HCT116 (cell line): ENCODE results near the gene CCDC107. TPM values are rescaled to one million over a fixed set of nuclear protein-coding genes. Genes with fewer than 3 reads are reported as not detected.

Source experiments
- ATAC-seq: fragments of 200-7000 bp; cut with Tn5 transposase; 2 replicates; pipeline ENCODE4 v1.9.1; 2020; ENCODE audit warnings: mild to moderate bottlenecking, moderate library complexity
- BruUV-seq: library from RNA; stranded (reverse); fragments of 400-500 nt; replicated peaks from 2 replicates; lab custom pipeline; 2021; lab: Mats Ljungman, UMichigan
- CTCF ChIA-PET: fragments of 300-600 bp; sonication (Branson Sonifier 250); formaldehyde crosslinking; loops from one replicate; lab custom pipeline; 2021; ENCODE audit warnings: antibody characterized with exemption; lab: Charles Lee
- POLR2A ChIA-PET: fragments of 300-600, 350-600 bp; sonication (Branson Sonifier 250); formaldehyde crosslinking; loops from one replicate; lab custom pipeline; 2021; ENCODE audit warnings: antibody characterized with exemption; lab: Charles Lee
- RAD21 ChIA-PET, 2 experiments: fragments of 300-600 bp; sonication (Branson Sonifier 250); formaldehyde crosslinking; loops; one replicate each; lab custom pipeline; 2023; ENCODE audit warnings: low total read pairs in 2 of 2; ENCODE audit not compliant: uncharacterized antibody in 2 of 2, unreplicated experiment in 2 of 2, low non-redundant PET in 1 of 2; lab: Charles Lee
- DNase-seq: peaks from one replicate; pipeline ENCODE4 v3.0.0-alpha.2; 2010; ENCODE audit warnings: low read depth, low spot score
- H2AFZ ChIP-seq: fragments of 200-600 bp; shearing (Covaris generic), sonication (generic); 2 replicates; pipeline ENCODE4 v1.6.1; 2017; ENCODE audit warnings: low read depth, mixed run types, mixed read lengths, antibody characterized with exemption, low read length; ENCODE audit not compliant: poor library complexity, severe bottlenecking
- H3K27ac ChIP-seq: 2 replicates; pipeline ENCODE4 v1.5.1; 2012; ENCODE audit warnings: low read depth, low read length
- H3K27me3 ChIP-seq: fragments of 200-600 bp; sonication (generic); 2 replicates; pipeline ENCODE4 v1.6.1; 2016; ENCODE audit warnings: mixed run types, low read length, mixed read lengths; ENCODE audit not compliant: insufficient read depth
- H3K36me3 ChIP-seq, 2 experiments: fragments of 200-500 bp in 1 of 2; fragments of 200-600 bp in 1 of 2; sonication (Bioruptor generic) in 1 of 2; sonication (generic) in 1 of 2; 2 replicates each; pipeline versions ENCODE4 v1.5.1 to v1.6.1; 2014 to 2016; ENCODE audit warnings: low read length in 2 of 2, inconsistent platforms in 1 of 2, mixed read lengths in 1 of 2, mixed run types in 1 of 2; ENCODE audit not compliant: insufficient read depth in 2 of 2, control insufficient read depth in 1 of 2
- H3K4me1 ChIP-seq, 2 experiments: fragments of 200-600 bp in 1 of 2; sonication (generic) in 1 of 2; 2 replicates each; pipeline versions ENCODE4 v1.5.1 to v1.6.1; 2012 to 2017; ENCODE audit warnings: low read length in 2 of 2, inconsistent platforms in 1 of 2, mild to moderate bottlenecking in 1 of 2, mixed read lengths in 1 of 2, mixed run types in 1 of 2, moderate library complexity in 1 of 2; ENCODE audit not compliant: insufficient read depth in 2 of 2, control insufficient read depth in 1 of 2
- H3K4me2 ChIP-seq: fragments of 200-600 bp; sonication (generic); 2 replicates; pipeline ENCODE4 v1.6.1; 2017; ENCODE audit warnings: mixed run types, low read length, mixed read lengths
- H3K4me3 ChIP-seq, 2 experiments: fragments of 200-600 bp in 1 of 2; sonication (generic) in 1 of 2; replicated peaks in 1 of 2; 2 replicates each; pipeline ENCODE4 v1.5.1; 2011 to 2016; ENCODE audit warnings: low read length in 2 of 2, control low read depth in 1 of 2, low read depth in 1 of 2, mild to moderate bottlenecking in 1 of 2, mixed read lengths in 1 of 2, mixed run types in 1 of 2
- H3K79me2 ChIP-seq: fragments of 200-600 bp; sonication (generic); 2 replicates; pipeline ENCODE4 v1.6.1; 2017; ENCODE audit warnings: mild to moderate bottlenecking, mixed run types, low read length, moderate library complexity, mixed read lengths; ENCODE audit not compliant: insufficient read depth
- H3K9ac ChIP-seq: fragments of 200-600 bp; sonication (generic); 2 replicates; pipeline ENCODE4 v1.6.1; 2016; ENCODE audit warnings: low read length, mixed read lengths
- H3K9me2 ChIP-seq: fragments of 200-600 bp; sonication (generic), shearing (Covaris generic); 2 replicates; pipeline ENCODE4 v1.6.1; 2017; ENCODE audit warnings: mixed run types, mild to moderate bottlenecking, moderate library complexity; ENCODE audit not compliant: insufficient read depth
- H3K9me3 ChIP-seq, 2 experiments: fragments of 200-500 bp in 1 of 2; fragments of 200-600 bp in 1 of 2; sonication (Bioruptor generic) in 1 of 2; sonication (generic) in 1 of 2; 2 replicates each; pipeline ENCODE4 v1.6.1; 2014 to 2017; ENCODE audit warnings: low read length in 2 of 2, mixed read lengths in 2 of 2, inconsistent platforms in 1 of 2, low read depth in 1 of 2, mild to moderate bottlenecking in 1 of 2, mixed run types in 1 of 2, moderate library complexity in 1 of 2; ENCODE audit not compliant: control insufficient read depth in 1 of 2, insufficient read depth in 1 of 2
- H4K20me1 ChIP-seq: fragments of 200-600 bp; sonication (generic), shearing (Covaris generic); 2 replicates; pipeline ENCODE4 v1.6.1; 2017; ENCODE audit warnings: mixed run types, mild to moderate bottlenecking, moderate library complexity; ENCODE audit not compliant: insufficient read depth
- CEBPB ChIP-seq: IDR thresholded peaks from 2 replicates; pipeline ENCODE4 v1.6.1; 2012; ENCODE audit warnings: low read depth
- ELF1 ChIP-seq: IDR thresholded peaks from 2 replicates; pipeline ENCODE4 v1.6.1; 2012; ENCODE audit warnings: low read depth, borderline replicate concordance
- EZH2phosphoT487 ChIP-seq: fragments of 200-600 bp; IDR thresholded peaks from 2 replicates; pipeline ENCODE4 v1.6.1; 2018; ENCODE audit warnings: antibody characterized with exemption, borderline replicate concordance
- FOSL1 ChIP-seq: IDR thresholded peaks from 2 replicates; pipeline ENCODE4 v1.6.1; 2012; ENCODE audit warnings: low read depth
- JUND ChIP-seq: IDR thresholded peaks from 2 replicates; pipeline ENCODE4 v1.6.1; 2012
- POLR2A ChIP-seq: IDR thresholded peaks from 2 replicates; pipeline ENCODE4 v1.7.0; 2011; ENCODE audit warnings: borderline replicate concordance; ENCODE audit not compliant: insufficient read depth, insufficient read length; ENCODE audit errors: extremely low read depth
- POLR2AphosphoS5 ChIP-seq: IDR thresholded peaks from 2 replicates; pipeline ENCODE4 v1.6.1; 2011; ENCODE audit warnings: mild to moderate bottlenecking, low read depth, low read length, moderate library complexity
- RAD21 ChIP-seq: IDR thresholded peaks from 2 replicates; pipeline ENCODE4 v1.6.1; 2012; ENCODE audit warnings: low read depth, mild to moderate bottlenecking
- SIN3A ChIP-seq: IDR thresholded peaks from 2 replicates; pipeline ENCODE4 v1.6.1; 2012; ENCODE audit warnings: low read depth
- ZFX ChIP-seq: fragments of 450-650 bp; IDR thresholded peaks from 2 replicates; pipeline ENCODE4 v1.6.1; 2017
- intact Hi-C: fragments of 100-400 bp; cut with micrococcal nuclease; formaldehyde crosslinking; loops from 2 replicates; pipeline ENCODE4 v1.10.0; 2022
- total RNA-seq: library from RNA; stranded (reverse); gene quantifications from one replicate; pipeline ENCODE4 v1.2.1, GENCODE V29; 2021; ENCODE audit not compliant: unreplicated experiment
- TF ChIP-seq, protein P1 (sequence below): IDR thresholded peaks from 2 replicates; pipeline ENCODE4 v1.6.1; 2012; ENCODE audit warnings: low read depth
- TF ChIP-seq, protein P2 (sequence below): IDR thresholded peaks from 2 replicates; pipeline ENCODE4 v1.6.1; 2011; ENCODE audit warnings: mild to moderate bottlenecking, low read length, moderate library complexity; ENCODE audit not compliant: insufficient replicate concordance; ENCODE audit errors: extremely low read depth

The CCDC107 gene
- total RNA-seq, 1 experiment from 2014 or later: 11.1 TPM

DNA sequence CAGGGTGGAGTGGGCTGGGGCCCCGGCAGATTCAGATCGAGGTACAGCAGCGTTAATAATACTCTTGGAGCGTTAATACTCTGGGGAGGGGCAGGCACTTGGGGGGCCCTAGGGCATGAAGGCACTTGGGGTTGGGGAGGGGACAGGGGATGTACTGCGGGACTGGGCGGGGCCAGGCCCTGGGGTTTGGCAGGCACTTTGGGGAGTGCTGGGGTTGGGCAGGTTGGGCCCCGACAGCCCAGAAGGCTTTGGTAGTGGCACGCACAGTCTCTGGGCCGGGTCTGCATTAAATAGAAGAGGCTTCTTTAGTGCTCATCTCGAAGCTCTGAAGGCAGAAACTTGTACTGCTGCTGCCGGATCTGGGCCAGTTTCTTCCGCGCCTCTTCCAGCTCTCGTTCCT lies 39.4 kb downstream of the CCDC107 start:
- Histone ChIP-seq H3K9ac (no peak overlapping the region), H2AFZ (no peak overlapping the region), H4K20me1 (no peaks in the 10 kb centered on the region), H3K9me2 (no peaks in the 10 kb centered on the region), H3K27me3 (no peaks in the 10 kb centered on the region), H3K36me3 (peaks cover 41 to 57% of the 10 kb centered on the region in 2 experiments), H3K4me2 (no peak overlapping the region), H3K4me3 (no peak overlapping the region), H3K79me2 (no peaks in the 10 kb centered on the region)
- POLR2A ChIA-PET: interaction anchor here (1.3 to 1.4 kb wide), 2 partner anchors 9 to 35 kb away, joined by 4 to 5 read pairs; partner anchors contain the start of gene CREB3
- ATAC-seq (no peak), DNase-seq (no peak)
- CTCF ChIA-PET: interaction anchor here (1.7 to 3.7 kb wide), 5 partner anchors 8 to 51 kb away, joined by 7 to 33 read pairs (median 15); partner anchors contain the start of genes CREB3 and TLN1
- intact Hi-C loops: no loop called here
- TSS peak; percentile 65 for BruUV-seq
- RAD21 ChIA-PET: no interaction called here
- TF ChIP-seq, protein P1, sequence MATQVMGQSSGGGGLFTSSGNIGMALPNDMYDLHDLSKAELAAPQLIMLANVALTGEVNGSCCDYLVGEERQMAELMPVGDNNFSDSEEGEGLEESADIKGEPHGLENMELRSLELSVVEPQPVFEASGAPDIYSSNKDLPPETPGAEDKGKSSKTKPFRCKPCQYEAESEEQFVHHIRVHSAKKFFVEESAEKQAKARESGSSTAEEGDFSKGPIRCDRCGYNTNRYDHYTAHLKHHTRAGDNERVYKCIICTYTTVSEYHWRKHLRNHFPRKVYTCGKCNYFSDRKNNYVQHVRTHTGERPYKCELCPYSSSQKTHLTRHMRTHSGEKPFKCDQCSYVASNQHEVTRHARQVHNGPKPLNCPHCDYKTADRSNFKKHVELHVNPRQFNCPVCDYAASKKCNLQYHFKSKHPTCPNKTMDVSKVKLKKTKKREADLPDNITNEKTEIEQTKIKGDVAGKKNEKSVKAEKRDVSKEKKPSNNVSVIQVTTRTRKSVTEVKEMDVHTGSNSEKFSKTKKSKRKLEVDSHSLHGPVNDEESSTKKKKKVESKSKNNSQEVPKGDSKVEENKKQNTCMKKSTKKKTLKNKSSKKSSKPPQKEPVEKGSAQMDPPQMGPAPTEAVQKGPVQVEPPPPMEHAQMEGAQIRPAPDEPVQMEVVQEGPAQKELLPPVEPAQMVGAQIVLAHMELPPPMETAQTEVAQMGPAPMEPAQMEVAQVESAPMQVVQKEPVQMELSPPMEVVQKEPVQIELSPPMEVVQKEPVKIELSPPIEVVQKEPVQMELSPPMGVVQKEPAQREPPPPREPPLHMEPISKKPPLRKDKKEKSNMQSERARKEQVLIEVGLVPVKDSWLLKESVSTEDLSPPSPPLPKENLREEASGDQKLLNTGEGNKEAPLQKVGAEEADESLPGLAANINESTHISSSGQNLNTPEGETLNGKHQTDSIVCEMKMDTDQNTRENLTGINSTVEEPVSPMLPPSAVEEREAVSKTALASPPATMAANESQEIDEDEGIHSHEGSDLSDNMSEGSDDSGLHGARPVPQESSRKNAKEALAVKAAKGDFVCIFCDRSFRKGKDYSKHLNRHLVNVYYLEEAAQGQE: no peak
- TF ChIP-seq RAD21 (no peak), POLR2A (no peak), FOSL1 (no peak), CEBPB (no peak), SIN3A (no peak)
- TF ChIP-seq, all 23 proteins: peak for 0
- peaks cover 0 to 4% of the 10 kb centered on the region in 2 experiments; a peak in 1 of 4 replicates for H3K4me1 ChIP-seq
- no peak overlapping the region for H3K27ac ChIP-seq
- no peaks in the 10 kb centered on the region for H3K9me3 ChIP-seq

DNA sequence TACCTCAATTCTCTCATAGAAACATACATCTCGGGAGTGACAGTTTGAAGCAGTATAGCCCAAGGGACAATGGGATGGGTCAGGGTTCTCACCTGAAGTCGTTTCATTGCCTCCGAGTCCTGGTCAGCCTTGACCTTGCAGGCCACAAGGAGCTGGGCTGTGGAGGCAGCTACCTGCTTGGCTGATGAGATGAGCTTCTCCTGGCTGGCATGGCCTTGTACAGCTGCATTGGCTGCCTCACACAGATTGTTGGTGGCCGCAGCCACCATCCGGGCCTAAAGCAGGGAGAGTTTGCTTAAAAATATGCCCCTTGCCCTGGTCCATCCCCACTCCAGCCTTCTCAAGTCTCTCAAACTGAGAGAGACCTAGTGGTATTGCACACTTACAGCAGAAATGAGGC lies 40.1 kb downstream of the CCDC107 start:
- no peak overlapping the region for H3K9ac ChIP-seq
- intact Hi-C loops: no loop called here
- CTCF ChIA-PET: interaction anchor here (2.2 to 3.7 kb wide), 2 partner anchors 37 to 52 kb away, joined by 8 to 33 read pairs; no protein-coding TSS in a partner anchor

More for the DNA sequence above, 40.1 kb downstream of the CCDC107 start:
- H3K9me2 ChIP-seq: no peaks in the 10 kb centered on the region
- no peak overlapping the region for H3K4me3 ChIP-seq
- no peaks in the 10 kb centered on the region for H3K9me3 ChIP-seq
- H2AFZ ChIP-seq: no peak overlapping the region
- no TSS peak for BruUV-seq
- no peak overlapping the region for H3K27ac ChIP-seq
- no peaks in the 10 kb centered on the region for H3K27me3 ChIP-seq
- peaks cover 0 to 4% of the 10 kb centered on the region in 2 experiments; a peak in 1 of 4 replicates for H3K4me1 ChIP-seq
- no peak overlapping the region for H3K4me2 ChIP-seq
- DNase-seq (no peak), ATAC-seq (no peak)
- H4K20me1 ChIP-seq: no peaks in the 10 kb centered on the region
- ChIA-PET RAD21 (no interaction called here), POLR2A (no interaction called here)
- H3K79me2 ChIP-seq: no peaks in the 10 kb centered on the region
- peaks cover 43 to 61% of the 10 kb centered on the region in 2 experiments for H3K36me3 ChIP-seq
- TF ChIP-seq CEBPB: no peak
- no peak for TF ChIP-seq SIN3A
- TF ChIP-seq JUND: no peak
- TF ChIP-seq EZH2phosphoT487: no peak
- no peak for TF ChIP-seq ELF1
- TF ChIP-seq, protein P2, sequence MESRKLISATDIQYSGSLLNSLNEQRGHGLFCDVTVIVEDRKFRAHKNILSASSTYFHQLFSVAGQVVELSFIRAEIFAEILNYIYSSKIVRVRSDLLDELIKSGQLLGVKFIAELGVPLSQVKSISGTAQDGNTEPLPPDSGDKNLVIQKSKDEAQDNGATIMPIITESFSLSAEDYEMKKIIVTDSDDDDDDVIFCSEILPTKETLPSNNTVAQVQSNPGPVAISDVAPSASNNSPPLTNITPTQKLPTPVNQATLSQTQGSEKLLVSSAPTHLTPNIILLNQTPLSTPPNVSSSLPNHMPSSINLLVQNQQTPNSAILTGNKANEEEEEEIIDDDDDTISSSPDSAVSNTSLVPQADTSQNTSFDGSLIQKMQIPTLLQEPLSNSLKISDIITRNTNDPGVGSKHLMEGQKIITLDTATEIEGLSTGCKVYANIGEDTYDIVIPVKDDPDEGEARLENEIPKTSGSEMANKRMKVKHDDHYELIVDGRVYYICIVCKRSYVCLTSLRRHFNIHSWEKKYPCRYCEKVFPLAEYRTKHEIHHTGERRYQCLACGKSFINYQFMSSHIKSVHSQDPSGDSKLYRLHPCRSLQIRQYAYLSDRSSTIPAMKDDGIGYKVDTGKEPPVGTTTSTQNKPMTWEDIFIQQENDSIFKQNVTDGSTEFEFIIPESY: no peak
- no peak for TF ChIP-seq POLR2AphosphoS5
- TF ChIP-seq ZFX: no peak
- TF ChIP-seq FOSL1: no peak
